HepG2 (cell line): ENCODE data around the gene BAIAP3. TPM values are rescaled to one million over a fixed set of nuclear protein-coding genes. Genes with fewer than 3 reads are reported as not detected.

Source experiments
- GABPB1 ChIP-seq: IDR thresholded peaks from 2 replicates; pipeline ENCODE4 v1.6.1; 2016; ENCODE audit warnings: mild to moderate bottlenecking, missing genetic modification reagents, moderate library complexity, missing compliant biosample characterization
- GATAD1 ChIP-seq: IDR thresholded peaks from 2 replicates; pipeline ENCODE4 v1.6.1; 2016; ENCODE audit warnings: missing genetic modification reagents, missing compliant biosample characterization
- GTF2F1 ChIP-seq: fragments of 150-350 bp; IDR thresholded peaks from 2 replicates; pipeline ENCODE4 v1.6.1; 2014; ENCODE audit warnings: low read length
- RFX5 ChIP-seq: IDR thresholded peaks from 2 replicates; pipeline ENCODE4 v1.6.1; 2011; ENCODE audit warnings: low read depth, low read length, improper control_type of control experiment
- SNAPC2 ChIP-seq: sonication (generic); formaldehyde crosslinking; IDR thresholded peaks from 2 replicates; pipeline ENCODE4 v1.8.1; 2022; ENCODE audit warnings: mild to moderate bottlenecking, missing genetic modification reagents
- TAF1 ChIP-seq: sonication (generic); formaldehyde crosslinking; IDR thresholded peaks from 2 replicates; pipeline ENCODE4 v1.4.0; 2020; ENCODE audit warnings: missing genetic modification reagents
- TCF12 ChIP-seq, 2 experiments: fragments of 450-650 bp in 1 of 2; sonication (generic) in 1 of 2; formaldehyde crosslinking in 1 of 2; IDR thresholded peaks; 2 replicates each; pipeline versions ENCODE4 v1.6.1 to v1.8.0; 2017 to 2022; ENCODE audit warnings: antibody characterized with exemption in 1 of 2, mild to moderate bottlenecking in 1 of 2, missing genetic modification reagents in 1 of 2, moderate library complexity in 1 of 2
- ZFP36 ChIP-seq: fragments of 150-350 bp; IDR thresholded peaks from 2 replicates; pipeline ENCODE4 v1.6.1; 2018; ENCODE audit warnings: borderline replicate concordance, low read length, low read depth; ENCODE audit not compliant: partially characterized antibody
- ZNF577 ChIP-seq: sonication (generic); formaldehyde crosslinking; IDR thresholded peaks from 2 replicates; pipeline ENCODE4 v1.4.0; 2020; ENCODE audit warnings: mild to moderate bottlenecking, low read depth, missing genetic modification reagents, borderline replicate concordance
- ZNF672 ChIP-seq: sonication (generic); formaldehyde crosslinking; IDR thresholded peaks from 2 replicates; pipeline ENCODE4 v1.8.1; 2022; ENCODE audit warnings: missing genetic modification reagents
- polyA plus RNA-seq, 8 experiments: library from polyadenylated mRNA; depleted of rRNA in 3 of 8; stranded (reverse) in 7 of 8; unstranded in 1 of 8; fragments of >200 nt; fragmentation: Illumina TruSeq in 4 of 8; extraction: Trizol in 4 of 8; gene quantifications; 2 replicates each; pipeline versions ENCODE4 v1.2.1 to v1.2.3, GENCODE V29; 2011 to 2016; ENCODE audit warnings: low read depth in 4 of 8, missing spikeins in 1 of 8, mixed read lengths in 1 of 8; ENCODE audit not compliant: insufficient read depth in 1 of 8
- total RNA-seq, 5 experiments: library from RNA; depleted of rRNA; stranded (reverse); fragments of >200 nt; fragmentation: Illumina TruSeq; extraction: Trizol; gene quantifications; 2 replicates each; pipeline ENCODE4 v1.2.3, GENCODE V29; 2016; ENCODE audit warnings: low read depth in 1 of 5
- TF ChIP-seq, protein P1 (sequence below): IDR thresholded peaks from 2 replicates; pipeline ENCODE4 v1.6.1; 2016

The BAIAP3 gene
- total and polyA plus RNA-seq, 2 of the 13 experiments (the other 11 are each of a cell fraction or from before 2014, with no cell fraction given): 3.2 to 5.7 TPM

DNA sequence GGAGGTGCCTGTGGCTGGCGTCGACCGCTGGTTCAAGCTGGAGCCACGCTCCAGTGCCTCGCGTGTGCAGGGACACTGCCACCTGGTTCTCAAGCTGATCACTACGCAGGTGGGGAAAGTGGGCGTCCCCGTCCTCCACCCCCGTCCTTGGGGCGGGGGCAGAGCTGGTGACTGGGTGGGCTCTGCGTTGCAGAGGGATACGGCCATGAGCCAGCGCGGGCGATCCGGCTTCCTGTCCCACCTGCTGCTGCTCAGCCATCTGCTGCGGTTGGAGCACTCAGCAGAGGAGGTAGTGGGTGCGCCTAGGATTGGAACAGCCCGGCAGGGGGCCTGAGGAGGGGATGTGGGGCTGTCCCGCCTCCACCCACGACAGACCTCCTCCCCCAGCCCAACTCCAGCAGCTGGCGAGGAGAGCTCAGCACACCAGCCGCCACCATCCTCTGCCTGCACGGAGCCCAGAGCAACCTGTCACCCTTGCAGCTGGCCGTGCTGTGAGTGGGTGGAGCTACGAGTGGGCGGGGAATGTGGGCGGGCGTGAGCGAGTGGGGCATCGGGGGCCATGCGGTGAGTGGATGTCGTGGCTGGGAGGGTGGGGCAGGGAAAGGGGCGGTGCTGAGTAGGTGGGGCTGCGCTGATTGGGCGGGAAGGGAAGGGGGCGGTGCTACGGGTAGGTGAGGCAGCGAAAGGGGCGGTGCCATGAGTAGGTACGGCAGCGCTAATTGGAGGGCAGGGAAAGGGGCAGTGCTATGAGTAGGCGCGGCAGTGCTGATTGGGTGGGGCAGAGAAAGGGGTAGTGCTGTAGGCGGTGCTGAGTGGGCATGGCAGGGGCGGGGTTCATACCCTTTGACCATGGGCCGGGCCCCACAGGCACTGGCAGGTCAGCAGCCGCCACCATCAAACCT, 9.3 kb downstream of the BAIAP3 start (continued):
- TF ChIP-seq TCF12 (IDR thresholded peaks at IDR 0.05): no peak
- TF ChIP-seq TCF12 (CRISPR knock-in tag; IDR thresholded peaks at IDR 0.05): no peak
- no peak for TF ChIP-seq TAF1 (CRISPR knock-in tag)
- TF ChIP-seq GTF2F1: no peak
- TF ChIP-seq GABPB1 (CRISPR knock-in tag): peak; percentile 47; the same call in 1 of the 2 replicates
- no peak for TF ChIP-seq SNAPC2 (CRISPR knock-in tag)
- TF ChIP-seq ZFP36: no peak
- TF ChIP-seq GATAD1: peak; percentile 59; the same call in 1 of the 2 replicates
- TF ChIP-seq, protein P1, sequence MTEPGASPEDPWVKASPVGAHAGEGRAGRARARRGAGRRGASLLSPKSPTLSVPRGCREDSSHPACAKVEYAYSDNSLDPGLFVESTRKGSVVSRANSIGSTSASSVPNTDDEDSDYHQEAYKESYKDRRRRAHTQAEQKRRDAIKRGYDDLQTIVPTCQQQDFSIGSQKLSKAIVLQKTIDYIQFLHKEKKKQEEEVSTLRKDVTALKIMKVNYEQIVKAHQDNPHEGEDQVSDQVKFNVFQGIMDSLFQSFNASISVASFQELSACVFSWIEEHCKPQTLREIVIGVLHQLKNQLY (CRISPR knock-in tag): no peak
- TF ChIP-seq RFX5: 0 out of 2 replicates have a peak, but pooled peaks have one; percentile 31
- no peak for TF ChIP-seq ZNF577
- no peak for TF ChIP-seq ZNF672 (CRISPR knock-in tag)
